HCT116 (cell line): Measurements from ENCODE around the gene CACNA2D3. TPM values are rescaled to one million over a fixed set of nuclear protein-coding genes. Genes with fewer than 3 reads are reported as not detected.

ENCODE experiments used
- ATAC-seq: fragments of 200-7000 bp; cut with Tn5 transposase; 2 replicates; pipeline ENCODE4 v1.9.1; 2020; ENCODE audit warnings: mild to moderate bottlenecking, moderate library complexity
- BruUV-seq: library from RNA; stranded (reverse); fragments of 400-500 nt; replicated peaks from 2 replicates; lab custom pipeline; 2021; lab: Mats Ljungman, UMichigan
- CTCF ChIA-PET: fragments of 300-600 bp; sonication (Branson Sonifier 250); formaldehyde crosslinking; loops from one replicate; lab custom pipeline; 2021; ENCODE audit warnings: antibody characterized with exemption; lab: Charles Lee
- POLR2A ChIA-PET: fragments of 300-600, 350-600 bp; sonication (Branson Sonifier 250); formaldehyde crosslinking; loops from one replicate; lab custom pipeline; 2021; ENCODE audit warnings: antibody characterized with exemption; lab: Charles Lee
- RAD21 ChIA-PET, 2 experiments: fragments of 300-600 bp; sonication (Branson Sonifier 250); formaldehyde crosslinking; loops; one replicate each; lab custom pipeline; 2023; ENCODE audit warnings: low total read pairs in 2 of 2; ENCODE audit not compliant: uncharacterized antibody in 2 of 2, unreplicated experiment in 2 of 2, low non-redundant PET in 1 of 2; lab: Charles Lee
- DNase-seq: peaks from one replicate; pipeline ENCODE4 v3.0.0-alpha.2; 2010; ENCODE audit warnings: low read depth, low spot score
- H2AFZ ChIP-seq: fragments of 200-600 bp; shearing (Covaris generic), sonication (generic); 2 replicates; pipeline ENCODE4 v1.6.1; 2017; ENCODE audit warnings: low read depth, mixed run types, mixed read lengths, antibody characterized with exemption, low read length; ENCODE audit not compliant: poor library complexity, severe bottlenecking
- H3K27ac ChIP-seq: 2 replicates; pipeline ENCODE4 v1.5.1; 2012; ENCODE audit warnings: low read depth, low read length
- H3K27me3 ChIP-seq: fragments of 200-600 bp; sonication (generic); 2 replicates; pipeline ENCODE4 v1.6.1; 2016; ENCODE audit warnings: mixed run types, low read length, mixed read lengths; ENCODE audit not compliant: insufficient read depth
- H3K36me3 ChIP-seq, 2 experiments: fragments of 200-500 bp in 1 of 2; fragments of 200-600 bp in 1 of 2; sonication (Bioruptor generic) in 1 of 2; sonication (generic) in 1 of 2; 2 replicates each; pipeline versions ENCODE4 v1.5.1 to v1.6.1; 2014 to 2016; ENCODE audit warnings: low read length in 2 of 2, inconsistent platforms in 1 of 2, mixed read lengths in 1 of 2, mixed run types in 1 of 2; ENCODE audit not compliant: insufficient read depth in 2 of 2, control insufficient read depth in 1 of 2
- H3K4me1 ChIP-seq, 2 experiments: fragments of 200-600 bp in 1 of 2; sonication (generic) in 1 of 2; 2 replicates each; pipeline versions ENCODE4 v1.5.1 to v1.6.1; 2012 to 2017; ENCODE audit warnings: low read length in 2 of 2, inconsistent platforms in 1 of 2, mild to moderate bottlenecking in 1 of 2, mixed read lengths in 1 of 2, mixed run types in 1 of 2, moderate library complexity in 1 of 2; ENCODE audit not compliant: insufficient read depth in 2 of 2, control insufficient read depth in 1 of 2
- H3K4me2 ChIP-seq: fragments of 200-600 bp; sonication (generic); 2 replicates; pipeline ENCODE4 v1.6.1; 2017; ENCODE audit warnings: mixed run types, low read length, mixed read lengths
- H3K4me3 ChIP-seq, 2 experiments: fragments of 200-600 bp in 1 of 2; sonication (generic) in 1 of 2; replicated peaks in 1 of 2; 2 replicates each; pipeline ENCODE4 v1.5.1; 2011 to 2016; ENCODE audit warnings: low read length in 2 of 2, control low read depth in 1 of 2, low read depth in 1 of 2, mild to moderate bottlenecking in 1 of 2, mixed read lengths in 1 of 2, mixed run types in 1 of 2
- H3K79me2 ChIP-seq: fragments of 200-600 bp; sonication (generic); 2 replicates; pipeline ENCODE4 v1.6.1; 2017; ENCODE audit warnings: mild to moderate bottlenecking, mixed run types, low read length, moderate library complexity, mixed read lengths; ENCODE audit not compliant: insufficient read depth
- H3K9ac ChIP-seq: fragments of 200-600 bp; sonication (generic); 2 replicates; pipeline ENCODE4 v1.6.1; 2016; ENCODE audit warnings: low read length, mixed read lengths
- H3K9me2 ChIP-seq: fragments of 200-600 bp; sonication (generic), shearing (Covaris generic); 2 replicates; pipeline ENCODE4 v1.6.1; 2017; ENCODE audit warnings: mixed run types, mild to moderate bottlenecking, moderate library complexity; ENCODE audit not compliant: insufficient read depth
- H3K9me3 ChIP-seq, 2 experiments: fragments of 200-500 bp in 1 of 2; fragments of 200-600 bp in 1 of 2; sonication (Bioruptor generic) in 1 of 2; sonication (generic) in 1 of 2; 2 replicates each; pipeline ENCODE4 v1.6.1; 2014 to 2017; ENCODE audit warnings: low read length in 2 of 2, mixed read lengths in 2 of 2, inconsistent platforms in 1 of 2, low read depth in 1 of 2, mild to moderate bottlenecking in 1 of 2, mixed run types in 1 of 2, moderate library complexity in 1 of 2; ENCODE audit not compliant: control insufficient read depth in 1 of 2, insufficient read depth in 1 of 2
- H4K20me1 ChIP-seq: fragments of 200-600 bp; sonication (generic), shearing (Covaris generic); 2 replicates; pipeline ENCODE4 v1.6.1; 2017; ENCODE audit warnings: mixed run types, mild to moderate bottlenecking, moderate library complexity; ENCODE audit not compliant: insufficient read depth
- ELF1 ChIP-seq: IDR thresholded peaks from 2 replicates; pipeline ENCODE4 v1.6.1; 2012; ENCODE audit warnings: low read depth, borderline replicate concordance
- EZH2phosphoT487 ChIP-seq: fragments of 200-600 bp; IDR thresholded peaks from 2 replicates; pipeline ENCODE4 v1.6.1; 2018; ENCODE audit warnings: antibody characterized with exemption, borderline replicate concordance
- JUND ChIP-seq: IDR thresholded peaks from 2 replicates; pipeline ENCODE4 v1.6.1; 2012
- POLR2A ChIP-seq: IDR thresholded peaks from 2 replicates; pipeline ENCODE4 v1.7.0; 2011; ENCODE audit warnings: borderline replicate concordance; ENCODE audit not compliant: insufficient read depth, insufficient read length; ENCODE audit errors: extremely low read depth
- SP1 ChIP-seq: IDR thresholded peaks from 2 replicates; pipeline ENCODE4 v1.6.1; 2012; ENCODE audit warnings: low read depth
- TCF7L2 ChIP-seq: IDR thresholded peaks from 2 replicates; pipeline ENCODE4 v1.7.0; 2011; ENCODE audit warnings: borderline replicate concordance, inconsistent platforms; ENCODE audit not compliant: insufficient read depth, insufficient read length; ENCODE audit errors: extremely low read depth
- YY1 ChIP-seq: IDR thresholded peaks from 2 replicates; pipeline ENCODE4 v1.6.1; 2011; ENCODE audit warnings: low read length, low read depth, moderate library complexity, mild to moderate bottlenecking; ENCODE audit not compliant: insufficient replicate concordance; ENCODE audit errors: extremely low read depth
- ZNF274 ChIP-seq: fragments of 200-500 bp; sonication (Bioruptor generic); IDR thresholded peaks from 2 replicates; pipeline ENCODE4 v1.6.1; 2014; ENCODE audit warnings: mild to moderate bottlenecking, low read depth, low read length, inconsistent platforms
- intact Hi-C: fragments of 100-400 bp; cut with micrococcal nuclease; formaldehyde crosslinking; loops from 2 replicates; pipeline ENCODE4 v1.10.0; 2022
- total RNA-seq: library from RNA; stranded (reverse); gene quantifications from one replicate; pipeline ENCODE4 v1.2.1, GENCODE V29; 2021; ENCODE audit not compliant: unreplicated experiment

Gene CACNA2D3
- total RNA-seq, 1 experiment from 2014 or later = 0.20 TPM

DNA sequence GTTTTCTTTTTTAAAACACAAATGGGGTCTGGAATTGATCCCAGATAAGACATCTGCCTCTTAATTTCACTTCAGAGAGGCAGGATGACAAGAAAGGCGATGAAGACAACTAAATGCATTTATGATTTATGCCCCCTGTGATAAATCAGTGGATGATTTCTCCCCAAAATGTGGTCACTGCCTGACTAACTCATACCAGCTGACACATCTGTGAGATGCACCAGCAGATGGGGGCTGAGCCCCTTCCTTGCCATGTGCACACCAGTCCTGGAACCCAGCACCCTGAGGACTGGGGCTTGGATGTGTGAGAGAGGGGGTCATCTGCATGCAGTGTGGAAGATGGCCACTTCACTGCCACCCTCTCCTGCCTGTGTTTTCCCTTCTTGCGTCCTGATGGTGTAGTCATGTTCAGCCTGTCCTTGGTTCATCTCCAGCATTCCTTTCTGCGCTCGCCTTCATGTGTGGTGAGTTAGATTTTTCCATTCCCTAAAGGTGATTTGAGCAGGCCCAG lies 541.2 kb downstream of the CACNA2D3 start:
- POLR2A ChIA-PET = no interaction called here
- Histone ChIP-seq H3K9ac (no peak overlapping the region), H3K4me3 (no peak overlapping the region)

DNA sequence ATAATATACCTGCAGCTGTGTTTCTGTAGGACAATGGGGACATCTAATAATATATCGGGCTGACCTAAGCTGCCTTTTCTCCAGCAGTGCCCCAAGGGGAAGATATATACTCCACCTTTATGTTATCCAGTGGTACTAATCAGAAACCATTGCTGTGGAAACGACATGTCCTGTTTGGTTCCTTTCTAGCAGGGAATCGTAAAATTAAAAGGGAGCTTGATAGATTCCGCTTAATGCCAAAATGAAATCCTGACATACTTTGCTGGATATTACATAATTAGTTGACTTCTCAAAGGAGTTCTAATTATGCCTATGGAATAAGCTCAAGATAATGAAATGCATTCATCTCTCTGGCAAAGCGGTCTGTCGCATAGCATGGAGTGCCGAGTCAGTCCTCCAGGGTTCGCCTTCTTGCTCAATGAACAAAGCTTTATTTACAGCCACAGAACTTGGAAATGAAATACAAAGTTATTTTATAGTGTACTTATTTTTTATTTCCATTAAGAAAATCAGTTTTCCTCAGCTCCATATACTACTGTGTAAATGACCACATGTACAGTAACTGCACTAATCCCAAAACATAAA lies 542.8 kb downstream of the CACNA2D3 start:
- Histone ChIP-seq H3K79me2 (no peaks in the 10 kb centered on the region), H3K27me3 (no peaks in the 10 kb centered on the region), H3K9me3 (peaks cover 3 to 5% of the 10 kb centered on the region in 2 experiments; a peak in 2 of 4 replicates), H4K20me1 (no peaks in the 10 kb centered on the region), H3K4me3 (no peak overlapping the region), H3K27ac (no peak overlapping the region), H3K4me1 (no peaks in the 10 kb centered on the region), H2AFZ (no peak overlapping the region), H3K9ac (no peak overlapping the region), H3K4me2 (no peak overlapping the region), H3K9me2 (no peaks in the 10 kb centered on the region), H3K36me3 (no peaks in the 10 kb centered on the region)
- RAD21 ChIA-PET = no interaction called here
- intact Hi-C loops = no loop called here
- CTCF ChIA-PET = no interaction called here
- DNase-seq = no peak
- TF ChIP-seq POLR2A (no peak), TCF7L2 (no peak), ZNF274 (no peak), SP1 (no peak), YY1 (no peak), JUND (no peak)
- no TSS peak for BruUV-seq
- ATAC-seq = no peak
- POLR2A ChIA-PET = no interaction called here

More for the DNA sequence above, 541.2 kb downstream of the CACNA2D3 start:
- no peak for DNase-seq
- Histone ChIP-seq H3K36me3 (no peaks in the 10 kb centered on the region), H3K9me2 (no peaks in the 10 kb centered on the region), H3K9me3 (peaks cover 3 to 9% of the 10 kb centered on the region in 2 experiments; a peak in 2 of 4 replicates), H3K27me3 (no peaks in the 10 kb centered on the region), H4K20me1 (no peaks in the 10 kb centered on the region), H3K4me2 (no peak overlapping the region), H3K4me1 (no peaks in the 10 kb centered on the region), H3K79me2 (no peaks in the 10 kb centered on the region), H3K27ac (no peak overlapping the region), H2AFZ (no peak overlapping the region)
- CTCF ChIA-PET = no interaction called here
- RAD21 ChIA-PET = no interaction called here
- no TSS peak for BruUV-seq
- intact Hi-C loops = no loop called here
- no peak for ATAC-seq
- TF ChIP-seq EZH2phosphoT487 (no peak), POLR2A (no peak), ELF1 (no peak), TCF7L2 (no peak), JUND (no peak), SP1 (no peak)
